RWPE2 (cell line): Measurements from ENCODE around the gene MYH14.

ENCODE experiments used
- ATAC-seq: fragments of 200-7000 bp; cut with Tn5 transposase; 3 replicates; pipeline ENCODE4 v1.9.1; 2021; ENCODE audit warnings: low read depth
- DNase-seq: peaks from one replicate; pipeline ENCODE4 v3.0.0-alpha.2; 2020; ENCODE audit warnings: low spot score
- H3K27ac ChIP-seq: fragments of 450-650 bp; 2 replicates; pipeline ENCODE4 v1.5.1; 2017; ENCODE audit warnings: mild to moderate bottlenecking; ENCODE audit not compliant: poor library complexity, severe bottlenecking
- H3K27me3 ChIP-seq: fragments of 250-450 bp; sonication (Bioruptor Pico); 2 replicates; pipeline ENCODE4 v1.5.1; 2021; ENCODE audit warnings: mild to moderate bottlenecking, moderate library complexity; ENCODE audit not compliant: insufficient read depth, poor library complexity, severe bottlenecking
- H3K36me3 ChIP-seq: fragments of 250-450 bp; sonication (Bioruptor Pico); 2 replicates; pipeline ENCODE4 v1.5.1; 2020; ENCODE audit warnings: low read depth, mild to moderate bottlenecking, moderate library complexity
- H3K4me1 ChIP-seq: fragments of 250-450 bp; sonication (Bioruptor Pico); 2 replicates; pipeline ENCODE4 v1.5.1; 2021; ENCODE audit warnings: mild to moderate bottlenecking, moderate library complexity; ENCODE audit not compliant: insufficient read depth, poor library complexity, severe bottlenecking
- H3K4me3 ChIP-seq: fragments of 250-450 bp; sonication (Bioruptor Pico); 2 replicates; pipeline ENCODE4 v1.5.1; 2021; ENCODE audit warnings: mild to moderate bottlenecking, moderate library complexity; ENCODE audit not compliant: severe bottlenecking
- H3K9me3 ChIP-seq: fragments of 250-450 bp; sonication (Bioruptor Pico); 2 replicates; pipeline ENCODE4 v1.5.1; 2021; ENCODE audit warnings: mild to moderate bottlenecking, moderate library complexity; ENCODE audit not compliant: severe bottlenecking
- CTCF ChIP-seq: fragments of 450-650 bp; IDR thresholded peaks from one replicate; pipeline ENCODE4 v1.5.1; 2017; ENCODE audit warnings: mild to moderate bottlenecking, moderate library complexity; ENCODE audit not compliant: poor library complexity, severe bottlenecking

MYH14 gene

GRCh38 chr19:50300814-50301606, 97.6 kb downstream of the MYH14 start:
- no peaks in the 10 kb centered on the region for H3K9me3 ChIP-seq
- no peak overlapping the region for H3K4me3 ChIP-seq
- H3K4me1 ChIP-seq, result peaks cover 3% of the 10 kb centered on the region
- H3K27me3 ChIP-seq, result no peaks in the 10 kb centered on the region
- no peak for DNase-seq
- no peaks in the 10 kb centered on the region for H3K36me3 ChIP-seq
- no peak overlapping the region for H3K27ac ChIP-seq
- ATAC-seq, result peak; percentile 100
- no peak for TF ChIP-seq CTCF

GRCh38 chr19:50301607-50301971, 98.2 kb downstream of the MYH14 start:
- Histone ChIP-seq H3K27ac (no peak overlapping the region), H3K27me3 (no peaks in the 10 kb centered on the region), H3K36me3 (no peaks in the 10 kb centered on the region), H3K4me1 (peaks cover 3% of the 10 kb centered on the region), H3K9me3 (no peaks in the 10 kb centered on the region), H3K4me3 (no peak overlapping the region)
- no peak for TF ChIP-seq CTCF
- ATAC-seq (no peak), DNase-seq (no peak)

GRCh38 chr19:50303558-50303957, 100.1 kb downstream of the MYH14 start:
- no peak for ATAC-seq
- Histone ChIP-seq H3K4me1 (peaks cover 3% of the 10 kb centered on the region), H3K36me3 (no peaks in the 10 kb centered on the region), H3K4me3 (no peak overlapping the region), H3K27ac (no peak overlapping the region), H3K27me3 (no peaks in the 10 kb centered on the region), H3K9me3 (no peaks in the 10 kb centered on the region)
- no peak for TF ChIP-seq CTCF
- no peak for DNase-seq

GRCh38 chr19:50308991-50309390, 105.6 kb downstream of the MYH14 start:
- Histone ChIP-seq H3K36me3 (no peaks in the 10 kb centered on the region), H3K27ac (no peak overlapping the region), H3K4me1 (no peaks in the 10 kb centered on the region), H3K4me3 (no peak overlapping the region), H3K9me3 (no peaks in the 10 kb centered on the region), H3K27me3 (peaks cover 34% of the 10 kb centered on the region)
- ATAC-seq (no peak), DNase-seq (no peak)
- TF ChIP-seq CTCF, result no peak

- Histone ChIP-seq H3K4me1 (no peaks in the 10 kb centered on the region), H3K4me3 (no peak overlapping the region), H3K27ac (no peak overlapping the region), H3K36me3 (no peaks in the 10 kb centered on the region), H3K27me3 (peaks cover 40% of the 10 kb centered on the region), H3K9me3 (no peaks in the 10 kb centered on the region)
- no peak for ATAC-seq
- no peak for TF ChIP-seq CTCF
- no peak for DNase-seq
Measured at GRCh38 chr19:50309396-50310125, 106.1 kb downstream of the MYH14 start.
